Progenitor cell of endocrine pancreas (in vitro differentiated cells): ENCODE data around the gene VN1R5. TPM values are rescaled to one million over a fixed set of nuclear protein-coding genes. Genes with fewer than 3 reads are reported as not detected.

Experiments used
- DNase-seq: peaks from one replicate; pipeline ENCODE4 v3.0.0; 2021; ENCODE audit warnings: low spot score; ENCODE audit not compliant: unreplicated experiment
- H3K27ac Mint-ChIP-seq: 2 replicates; pipeline ENCODE4 v1.8.0; 2021; ENCODE audit warnings: mild to moderate bottlenecking, moderate library complexity, mixed read lengths
- H3K27me3 Mint-ChIP-seq: 2 replicates; pipeline ENCODE4 v1.8.0; 2021; ENCODE audit warnings: mixed read lengths
- H3K36me3 Mint-ChIP-seq: 2 replicates; pipeline ENCODE4 v1.8.0; 2022; ENCODE audit warnings: mixed read lengths; ENCODE audit not compliant: insufficient read depth
- H3K4me1 Mint-ChIP-seq: 2 replicates; pipeline ENCODE4 v1.8.0; 2021; ENCODE audit warnings: low read depth, mixed read lengths
- H3K4me3 Mint-ChIP-seq: 2 replicates; pipeline ENCODE4 v1.8.0; 2021; ENCODE audit warnings: low read depth, mild to moderate bottlenecking, moderate library complexity, mixed read lengths
- H3K9me3 Mint-ChIP-seq: 2 replicates; pipeline ENCODE4 v1.8.0; 2021; ENCODE audit warnings: low read depth, mixed read lengths
- CTCF ChIP-seq: fragments of 200-600 bp; sonication (generic); IDR thresholded peaks from one replicate; pipeline ENCODE4 v1.5.0; 2021; ENCODE audit warnings: antibody characterized with exemption, mild to moderate bottlenecking; ENCODE audit not compliant: unreplicated experiment
- total RNA-seq: library from RNA; stranded (reverse); gene quantifications from 2 replicates; pipeline ENCODE4 v1.2.1, GENCODE V29; 2021

Gene VN1R5
- total RNA-seq, 1 donor from 2014 or later, result not detected

DNA sequence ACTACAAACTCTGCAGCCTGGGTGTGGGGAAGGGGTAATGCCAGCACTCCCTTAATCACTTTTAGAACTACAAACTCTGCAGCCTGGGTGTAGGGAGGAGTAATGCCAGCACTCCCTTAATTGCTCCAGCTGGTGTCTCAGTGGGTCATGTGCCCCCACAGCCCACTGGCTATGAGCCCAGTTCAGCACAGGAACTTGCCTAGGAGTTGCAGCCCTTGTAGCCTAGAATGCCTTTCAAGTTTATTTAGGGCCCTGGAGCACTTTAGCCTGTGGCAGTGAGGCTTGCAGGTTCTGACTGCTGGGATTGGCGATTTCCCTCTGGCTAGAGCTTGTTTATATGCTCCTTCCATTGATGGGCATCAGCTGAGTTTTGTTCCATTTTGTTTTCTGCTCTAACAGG, 17.1 kb downstream of the VN1R5 start:
- H3K27ac Mint-ChIP-seq, result no peak overlapping the region
- no peak for DNase-seq
- H3K27me3 Mint-ChIP-seq, result no peaks in the 10 kb centered on the region

GRCh38 chr1:247274605-247275256, 18.9 kb downstream of the VN1R5 start:
- no peak for DNase-seq
- no peak overlapping the region for H3K4me3 Mint-ChIP-seq
- H3K9me3 Mint-ChIP-seq, result peaks cover 10% of the 10 kb centered on the region
- H3K27ac Mint-ChIP-seq, result no peak overlapping the region
- no peaks in the 10 kb centered on the region for H3K27me3 Mint-ChIP-seq
- peaks cover 7% of the 10 kb centered on the region for H3K4me1 Mint-ChIP-seq
- TF ChIP-seq CTCF, result no peak
- peaks cover 2% of the 10 kb centered on the region for H3K36me3 Mint-ChIP-seq

More for the DNA sequence above, 17.1 kb downstream of the VN1R5 start:
- no peak overlapping the region for H3K4me3 Mint-ChIP-seq
- TF ChIP-seq CTCF, result no peak
- H3K9me3 Mint-ChIP-seq, result peaks cover 10% of the 10 kb centered on the region
- peaks cover 7% of the 10 kb centered on the region for H3K4me1 Mint-ChIP-seq
- peaks cover 2% of the 10 kb centered on the region for H3K36me3 Mint-ChIP-seq

GRCh38 chr1:247277191-247277590, 21.3 kb downstream of the VN1R5 start:
- Mint-ChIP-seq H3K4me1 (peaks cover 13% of the 10 kb centered on the region), H3K9me3 (no peaks in the 10 kb centered on the region), H3K4me3 (no peak overlapping the region), H3K36me3 (no peaks in the 10 kb centered on the region), H3K27me3 (no peaks in the 10 kb centered on the region), H3K27ac (no peak overlapping the region)
- no peak for TF ChIP-seq CTCF
- no peak for DNase-seq

GRCh38 chr1:247281001-247281574, 25.2 kb downstream of the VN1R5 start:
- no peak overlapping the region for H3K4me3 Mint-ChIP-seq

DNA sequence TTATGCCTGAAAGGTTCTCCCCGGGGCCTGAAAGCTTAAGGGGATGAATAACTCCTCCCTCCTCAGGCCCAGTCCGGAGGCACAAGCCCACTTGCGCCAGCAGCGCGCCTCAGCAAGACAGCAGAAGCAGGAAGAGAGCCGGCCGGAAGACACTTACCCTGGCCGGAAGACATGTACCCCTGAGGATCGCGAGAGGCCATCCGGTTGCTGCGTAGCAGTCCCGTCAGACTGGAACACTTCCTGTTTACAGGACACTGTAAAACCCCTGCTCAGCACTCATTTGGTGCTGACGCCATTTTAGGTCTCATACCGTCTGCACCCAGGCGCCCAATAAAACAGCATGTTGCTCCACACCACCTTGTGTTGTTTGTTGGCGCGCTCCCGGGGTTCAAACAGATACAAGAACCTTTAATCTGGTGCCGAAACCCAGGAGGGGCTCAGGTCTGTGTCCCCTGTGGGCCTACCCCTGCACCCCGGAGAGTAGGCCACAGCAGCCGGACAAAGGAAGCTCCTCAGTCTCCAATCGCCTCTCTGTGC, 30.3 kb downstream of the VN1R5 start:
- peaks cover 19% of the 10 kb centered on the region for H3K36me3 Mint-ChIP-seq
- no peak overlapping the region for H3K4me3 Mint-ChIP-seq
- H3K9me3 Mint-ChIP-seq, result peaks cover 34% of the 10 kb centered on the region
- H3K27ac Mint-ChIP-seq, result no peak overlapping the region
- peaks cover 1% of the 10 kb centered on the region for H3K4me1 Mint-ChIP-seq
- H3K27me3 Mint-ChIP-seq, result no peaks in the 10 kb centered on the region
- DNase-seq, result no peak
- TF ChIP-seq CTCF, result no peak

More at GRCh38 chr1:247281001-247281574, 25.2 kb downstream of the VN1R5 start:
- Mint-ChIP-seq H3K36me3 (peaks cover 4% of the 10 kb centered on the region), H3K4me1 (peaks cover 8% of the 10 kb centered on the region), H3K27ac (peak overlapping the region; percentile 11), H3K9me3 (peaks cover 5% of the 10 kb centered on the region), H3K27me3 (no peaks in the 10 kb centered on the region)
- TF ChIP-seq CTCF, result no peak
- no peak for DNase-seq
